GM12878 (cell line): ENCODE measurements around the gene DENND1A. TPM values are rescaled to one million over a fixed set of nuclear protein-coding genes. Genes with fewer than 3 reads are reported as not detected.

Experiments
- ATAC-seq: fragments of 200-7000 bp; cut with Tn5 transposase; 3 replicates; pipeline ENCODE4 v1.9.1; 2020; ENCODE audit warnings: mild to moderate bottlenecking, moderate library complexity
- BruUV-seq: library from RNA; stranded (reverse); fragments of 400-500 nt; replicated peaks from 2 replicates; lab custom pipeline; 2021; lab: Mats Ljungman, UMichigan
- CTCF ChIA-PET: fragments of 300-600 bp; sonication (Branson Sonifier 250); formaldehyde crosslinking; extraction: SDS; loops from one replicate; lab custom pipeline; 2021; ENCODE audit warnings: inconsistent platforms; lab: Yijun Ruan, JAX
- POLR2A ChIA-PET: fragments of 350-600 bp; formaldehyde crosslinking; extraction: SDS; loops from one replicate; lab custom pipeline; 2021; ENCODE audit warnings: inconsistent platforms; lab: Charles Lee
- RAD21 ChIA-PET: fragments of 300-600 bp; sonication (Branson Sonifier 250); formaldehyde crosslinking; loops from one replicate; lab custom pipeline; 2023; ENCODE audit warnings: antibody characterized with exemption; ENCODE audit not compliant: unreplicated experiment; lab: Charles Lee
- SMC1A ChIA-PET: fragments of 300-600 bp; sonication (Branson Sonifier 250); formaldehyde crosslinking; loops from one replicate; lab custom pipeline; 2023; ENCODE audit not compliant: unreplicated experiment, uncharacterized antibody; lab: Charles Lee
- DNase-seq: peaks from one replicate; pipeline ENCODE4 v3.0.0-alpha.2; 2011; ENCODE audit warnings: low read depth, low spot score
- FAIRE-seq: peaks from 3 replicates; lab custom pipeline; 2011; peaks lifted over from hg19 to GRCh38; lab: Jason Lieb, UNC
- H2AFZ ChIP-seq: 2 replicates; pipeline ENCODE4 v1.6.0; 2011; ENCODE audit warnings: low read depth, low read length, control low read depth; ENCODE audit not compliant: control insufficient read depth
- H3K27ac ChIP-seq: 2 replicates; pipeline ENCODE4 v1.5.1; 2011; ENCODE audit warnings: control low read depth; ENCODE audit not compliant: control insufficient read depth, insufficient read depth
- H3K27me3 ChIP-seq, 2 experiments: replicated peaks in 1 of 2; 2 replicates each; pipeline versions ENCODE4 v1.6.0 to v1.6.1; 2011; ENCODE audit warnings: low read length in 1 of 2; ENCODE audit not compliant: control insufficient read depth in 2 of 2, insufficient read depth in 2 of 2
- H3K36me3 ChIP-seq, 2 experiments: 2 replicates each; pipeline ENCODE4 v1.5.1; 2011; ENCODE audit warnings: low read length in 1 of 2; ENCODE audit not compliant: control insufficient read depth in 2 of 2, insufficient read depth in 2 of 2
- H3K4me1 ChIP-seq: 2 replicates; pipeline ENCODE4 v1.6.1; 2011; ENCODE audit warnings: mild to moderate bottlenecking, low read length, moderate library complexity, mixed read lengths; ENCODE audit not compliant: control insufficient read depth, insufficient read depth
- H3K4me2 ChIP-seq: 2 replicates; pipeline ENCODE4 v1.6.0; 2011; ENCODE audit warnings: control low read depth; ENCODE audit not compliant: control insufficient read depth, insufficient read depth
- H3K4me3 ChIP-seq: fragments of 200-600 bp; sonication (generic); 2 replicates; pipeline ENCODE4 v1.5.1; 2016
- H3K79me2 ChIP-seq: 2 replicates; pipeline ENCODE4 v1.6.0; 2011; ENCODE audit warnings: low read length; ENCODE audit not compliant: control insufficient read depth, insufficient read depth
- H3K9ac ChIP-seq: 2 replicates; pipeline ENCODE4 v1.8.0; 2011; ENCODE audit warnings: low read length, control low read depth, mixed read lengths; ENCODE audit not compliant: control insufficient read depth, insufficient read depth
- H3K9me3 ChIP-seq: replicated peaks from 3 replicates; pipeline ENCODE4 v1.5.1; 2011; ENCODE audit warnings: mild to moderate bottlenecking, low read length; ENCODE audit not compliant: control insufficient read depth, insufficient read depth
- H4K20me1 ChIP-seq: 2 replicates; pipeline ENCODE4 v1.6.0; 2011; ENCODE audit not compliant: control insufficient read depth, insufficient read depth
- ASH2L ChIP-seq: fragments of 300-600, 200-600 bp; sonication (generic); IDR thresholded peaks from 2 replicates; pipeline ENCODE4 v1.6.1; 2017; ENCODE audit warnings: low read depth, mild to moderate bottlenecking, borderline replicate concordance
- CREM ChIP-seq: IDR thresholded peaks from 2 replicates; pipeline ENCODE4 v1.6.1; 2014; ENCODE audit warnings: antibody characterized with exemption, low read depth
- DPF2 ChIP-seq: fragments of 450-650 bp; IDR thresholded peaks from 2 replicates; pipeline ENCODE4 v1.6.1; 2017; ENCODE audit warnings: mild to moderate bottlenecking
- EGR1 ChIP-seq, 2 experiments: IDR thresholded peaks; 1 replicate in 1 of 2; 2 replicates in 1 of 2; pipeline ENCODE4 v1.6.1; 2011 to 2012; ENCODE audit warnings: low read depth in 2 of 2, low read length in 2 of 2, borderline replicate concordance in 1 of 2, mild to moderate bottlenecking in 1 of 2, moderate library complexity in 1 of 2
- NR2F1 ChIP-seq: fragments of 450-650 bp; conservative IDR thresholded peaks from 2 replicates; pipeline ENCODE4 v1.6.1; 2017; ENCODE audit warnings: mild to moderate bottlenecking
- RCOR1 ChIP-seq: conservative IDR thresholded peaks from 2 replicates; pipeline ENCODE4 v1.6.1; 2012; ENCODE audit warnings: low read depth, low read length, improper control_type of control experiment
- SMAD1 ChIP-seq: fragments of 450-650 bp; IDR thresholded peaks from 2 replicates; pipeline ENCODE4 v1.6.1; 2018; ENCODE audit warnings: mild to moderate bottlenecking, low read depth; ENCODE audit not compliant: partially characterized antibody
- SMC3 ChIP-seq: IDR thresholded peaks from 2 replicates; pipeline ENCODE4 v1.6.1; 2011; ENCODE audit warnings: low read length, improper control_type of control experiment, borderline replicate concordance
- TCF3 ChIP-seq: IDR thresholded peaks from 2 replicates; pipeline ENCODE4 v1.6.1; 2012; ENCODE audit warnings: low read depth, mild to moderate bottlenecking, low read length, borderline replicate concordance; ENCODE audit not compliant: insufficient read depth
- WGBS: methylation state at CpG from one replicate; pipeline ENCODE4 v1.1.6; 2016; ENCODE audit warnings: low lambda C conversion rate; ENCODE audit not compliant: insufficient replicate concordance, insufficient coverage; ENCODE audit errors: missing lambda C conversion rate; 5-methylcytosine and 5-hydroxymethylcytosine counted together
- in situ Hi-C: fragments of 300-500 bp; cut with MboI; formaldehyde crosslinking; loops from 9 replicates; pipeline ENCODE4 v1.14.3; 2018; ENCODE audit warnings: mixed read lengths
- intact Hi-C: fragments of 100-400 bp; cut with micrococcal nuclease; formaldehyde crosslinking; loops from one replicate; pipeline ENCODE4 v1.14.2; 2022; ENCODE audit not compliant: unreplicated experiment
- polyA plus RNA-seq, 11 experiments: library from polyadenylated mRNA; depleted of rRNA in 4 of 11; unstranded in 6 of 11; stranded (reverse) in 5 of 11; fragments of >200 nt; fragmentation: Nextera tagmentation in 4 of 11; fragmentation: Illumina TruSeq in 1 of 11; extraction: Ambion mirVana in 4 of 11; extraction: Trizol in 1 of 11; gene quantifications; 1 replicate in 1 of 11; 2 replicates in 10 of 11; pipeline versions ENCODE4 v1.2.1 to v1.2.3, GENCODE V29; 2011 to 2016; ENCODE audit warnings: inconsistent platforms in 2 of 11, missing spikeins in 2 of 11, low read depth in 1 of 11
- total RNA-seq, 4 experiments: library from RNA; depleted of rRNA in 3 of 4; stranded (reverse); fragments of >200 nt in 3 of 4; fragmentation: Illumina TruSeq in 1 of 4; extraction: Trizol in 1 of 4; gene quantifications; 2 replicates each; pipeline versions ENCODE4 v1.2.1 to v1.2.3, GENCODE V29; 2013 to 2021
- TF ChIP-seq, protein P1 (sequence below): IDR thresholded peaks from 2 replicates; pipeline ENCODE4 v1.6.1; 2012; ENCODE audit warnings: low read depth, low read length, improper control_type of control experiment
- TF ChIP-seq, protein P2 (sequence below): IDR thresholded peaks from 2 replicates; pipeline ENCODE4 v1.6.1; 2012; ENCODE audit warnings: low read depth, low read length, improper control_type of control experiment
- TF ChIP-seq, protein P3 (sequence below): fragments of 450-650 bp; IDR thresholded peaks from 2 replicates; pipeline ENCODE4 v1.6.1; 2016; ENCODE audit warnings: mild to moderate bottlenecking
- TF ChIP-seq, protein P4 (sequence below): fragments of 450-650 bp; IDR thresholded peaks from 2 replicates; pipeline ENCODE4 v1.6.1; 2017; ENCODE audit warnings: mild to moderate bottlenecking, moderate library complexity
- TF ChIP-seq, protein P5 (sequence below): fragments of 450-650 bp; IDR thresholded peaks from 2 replicates; pipeline ENCODE4 v1.6.1; 2017; ENCODE audit warnings: mild to moderate bottlenecking, low read depth, inconsistent platforms; ENCODE audit not compliant: poor library complexity, severe bottlenecking

Gene DENND1A
- total and polyA plus RNA-seq, 10 of the 15 experiments (the other 5 are each of a cell fraction or from before 2014, with no cell fraction given) = 14.1 to 48.6 (median 35.2) TPM

DNA sequence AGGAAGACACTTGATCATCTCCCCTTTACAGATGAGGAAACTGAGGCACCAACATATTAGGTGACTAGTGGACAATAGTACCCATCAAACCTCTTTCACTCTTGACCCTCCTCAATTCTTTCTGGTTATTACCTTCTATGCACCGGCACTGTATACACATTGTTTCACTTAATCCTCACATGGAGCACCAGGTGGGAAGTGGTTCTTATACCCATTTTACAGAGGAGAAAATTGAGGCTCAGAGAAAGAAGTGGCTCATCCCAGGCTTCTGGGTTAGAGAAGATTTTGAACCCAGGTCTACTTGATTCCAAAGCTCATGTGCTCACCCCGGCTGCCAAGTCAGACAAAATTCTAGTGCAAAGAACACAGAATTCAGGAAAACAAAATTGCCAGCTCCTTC is 17.4 kb upstream of the DENND1A start:
- ChIA-PET RAD21 (interaction anchor here (0.6 to 1.5 kb wide), 2 partner anchors 93 to 870 kb away, joined by 3 to 4 read pairs; no protein-coding TSS in a partner anchor), CTCF (interaction anchor here (0.8 to 1.7 kb wide), 2 partner anchors 14 to 282 kb away, joined by 3 to 6 read pairs; no protein-coding TSS in a partner anchor)
- no TSS peak for BruUV-seq
- TF ChIP-seq SMAD1 (no peak), CREM (no peak), EGR1 (IDR thresholded peaks at IDR 0.05; ENCODE audit: borderline replicate concordance in 1 of 2, low read depth in 2 of 2, low read length in 2 of 2) (no peak), DPF2 (no peak), RCOR1 (no peak), TCF3 (no peak), NR2F1 (no peak), SMC3 (no peak), ASH2L (no peak)
- TF ChIP-seq, protein P1, sequence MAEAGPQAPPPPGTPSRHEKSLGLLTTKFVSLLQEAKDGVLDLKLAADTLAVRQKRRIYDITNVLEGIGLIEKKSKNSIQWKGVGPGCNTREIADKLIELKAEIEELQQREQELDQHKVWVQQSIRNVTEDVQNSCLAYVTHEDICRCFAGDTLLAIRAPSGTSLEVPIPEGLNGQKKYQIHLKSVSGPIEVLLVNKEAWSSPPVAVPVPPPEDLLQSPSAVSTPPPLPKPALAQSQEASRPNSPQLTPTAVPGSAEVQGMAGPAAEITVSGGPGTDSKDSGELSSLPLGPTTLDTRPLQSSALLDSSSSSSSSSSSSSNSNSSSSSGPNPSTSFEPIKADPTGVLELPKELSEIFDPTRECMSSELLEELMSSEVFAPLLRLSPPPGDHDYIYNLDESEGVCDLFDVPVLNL = no peak
- TF ChIP-seq, protein P2, sequence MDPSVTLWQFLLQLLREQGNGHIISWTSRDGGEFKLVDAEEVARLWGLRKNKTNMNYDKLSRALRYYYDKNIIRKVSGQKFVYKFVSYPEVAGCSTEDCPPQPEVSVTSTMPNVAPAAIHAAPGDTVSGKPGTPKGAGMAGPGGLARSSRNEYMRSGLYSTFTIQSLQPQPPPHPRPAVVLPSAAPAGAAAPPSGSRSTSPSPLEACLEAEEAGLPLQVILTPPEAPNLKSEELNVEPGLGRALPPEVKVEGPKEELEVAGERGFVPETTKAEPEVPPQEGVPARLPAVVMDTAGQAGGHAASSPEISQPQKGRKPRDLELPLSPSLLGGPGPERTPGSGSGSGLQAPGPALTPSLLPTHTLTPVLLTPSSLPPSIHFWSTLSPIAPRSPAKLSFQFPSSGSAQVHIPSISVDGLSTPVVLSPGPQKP = no peak
- TF ChIP-seq, protein P3, sequence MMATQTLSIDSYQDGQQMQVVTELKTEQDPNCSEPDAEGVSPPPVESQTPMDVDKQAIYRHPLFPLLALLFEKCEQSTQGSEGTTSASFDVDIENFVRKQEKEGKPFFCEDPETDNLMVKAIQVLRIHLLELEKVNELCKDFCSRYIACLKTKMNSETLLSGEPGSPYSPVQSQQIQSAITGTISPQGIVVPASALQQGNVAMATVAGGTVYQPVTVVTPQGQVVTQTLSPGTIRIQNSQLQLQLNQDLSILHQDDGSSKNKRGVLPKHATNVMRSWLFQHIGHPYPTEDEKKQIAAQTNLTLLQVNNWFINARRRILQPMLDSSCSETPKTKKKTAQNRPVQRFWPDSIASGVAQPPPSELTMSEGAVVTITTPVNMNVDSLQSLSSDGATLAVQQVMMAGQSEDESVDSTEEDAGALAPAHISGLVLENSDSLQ = no peak
- TF ChIP-seq, protein P4, sequence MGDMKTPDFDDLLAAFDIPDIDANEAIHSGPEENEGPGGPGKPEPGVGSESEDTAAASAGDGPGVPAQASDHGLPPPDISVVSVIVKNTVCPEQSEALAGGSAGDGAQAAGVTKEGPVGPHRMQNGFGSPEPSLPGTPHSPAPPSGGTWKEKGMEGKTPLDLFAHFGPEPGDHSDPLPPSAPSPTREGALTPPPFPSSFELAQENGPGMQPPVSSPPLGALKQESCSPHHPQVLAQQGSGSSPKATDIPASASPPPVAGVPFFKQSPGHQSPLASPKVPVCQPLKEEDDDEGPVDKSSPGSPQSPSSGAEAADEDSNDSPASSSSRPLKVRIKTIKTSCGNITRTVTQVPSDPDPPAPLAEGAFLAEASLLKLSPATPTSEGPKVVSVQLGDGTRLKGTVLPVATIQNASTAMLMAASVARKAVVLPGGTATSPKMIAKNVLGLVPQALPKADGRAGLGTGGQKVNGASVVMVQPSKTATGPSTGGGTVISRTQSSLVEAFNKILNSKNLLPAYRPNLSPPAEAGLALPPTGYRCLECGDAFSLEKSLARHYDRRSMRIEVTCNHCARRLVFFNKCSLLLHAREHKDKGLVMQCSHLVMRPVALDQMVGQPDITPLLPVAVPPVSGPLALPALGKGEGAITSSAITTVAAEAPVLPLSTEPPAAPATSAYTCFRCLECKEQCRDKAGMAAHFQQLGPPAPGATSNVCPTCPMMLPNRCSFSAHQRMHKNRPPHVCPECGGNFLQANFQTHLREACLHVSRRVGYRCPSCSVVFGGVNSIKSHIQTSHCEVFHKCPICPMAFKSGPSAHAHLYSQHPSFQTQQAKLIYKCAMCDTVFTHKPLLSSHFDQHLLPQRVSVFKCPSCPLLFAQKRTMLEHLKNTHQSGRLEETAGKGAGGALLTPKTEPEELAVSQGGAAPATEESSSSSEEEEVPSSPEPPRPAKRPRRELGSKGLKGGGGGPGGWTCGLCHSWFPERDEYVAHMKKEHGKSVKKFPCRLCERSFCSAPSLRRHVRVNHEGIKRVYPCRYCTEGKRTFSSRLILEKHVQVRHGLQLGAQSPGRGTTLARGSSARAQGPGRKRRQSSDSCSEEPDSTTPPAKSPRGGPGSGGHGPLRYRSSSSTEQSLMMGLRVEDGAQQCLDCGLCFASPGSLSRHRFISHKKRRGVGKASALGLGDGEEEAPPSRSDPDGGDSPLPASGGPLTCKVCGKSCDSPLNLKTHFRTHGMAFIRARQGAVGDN = no peak
- TF ChIP-seq, protein P5, sequence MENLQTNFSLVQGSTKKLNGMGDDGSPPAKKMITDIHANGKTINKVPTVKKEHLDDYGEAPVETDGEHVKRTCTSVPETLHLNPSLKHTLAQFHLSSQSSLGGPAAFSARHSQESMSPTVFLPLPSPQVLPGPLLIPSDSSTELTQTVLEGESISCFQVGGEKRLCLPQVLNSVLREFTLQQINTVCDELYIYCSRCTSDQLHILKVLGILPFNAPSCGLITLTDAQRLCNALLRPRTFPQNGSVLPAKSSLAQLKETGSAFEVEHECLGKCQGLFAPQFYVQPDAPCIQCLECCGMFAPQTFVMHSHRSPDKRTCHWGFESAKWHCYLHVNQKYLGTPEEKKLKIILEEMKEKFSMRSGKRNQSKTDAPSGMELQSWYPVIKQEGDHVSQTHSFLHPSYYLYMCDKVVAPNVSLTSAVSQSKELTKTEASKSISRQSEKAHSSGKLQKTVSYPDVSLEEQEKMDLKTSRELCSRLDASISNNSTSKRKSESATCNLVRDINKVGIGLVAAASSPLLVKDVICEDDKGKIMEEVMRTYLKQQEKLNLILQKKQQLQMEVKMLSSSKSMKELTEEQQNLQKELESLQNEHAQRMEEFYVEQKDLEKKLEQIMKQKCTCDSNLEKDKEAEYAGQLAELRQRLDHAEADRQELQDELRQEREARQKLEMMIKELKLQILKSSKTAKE = no peak

More for the DNA sequence above, 17.4 kb upstream of the DENND1A start:
- H3K79me2 ChIP-seq = no peaks in the 10 kb centered on the region
- H3K9me3 ChIP-seq = no peaks in the 10 kb centered on the region
- ChIA-PET SMC1A (interaction anchor here (0.7 to 1.6 kb wide), 5 partner anchors 16 to 409 kb away, joined by 3 to 5 read pairs (median 3); no protein-coding TSS in a partner anchor), POLR2A (no interaction called here)
- no peaks in the 10 kb centered on the region for H3K36me3 ChIP-seq
- no peaks in the 10 kb centered on the region for H4K20me1 ChIP-seq
- DNase-seq = no peak
- in situ Hi-C loops (no loop called here), intact Hi-C loops (no loop called here)
- H3K4me3 ChIP-seq = no peak overlapping the region
- H3K9ac ChIP-seq = no peak overlapping the region
- H3K4me1 ChIP-seq = no peaks in the 10 kb centered on the region
- no peak for FAIRE-seq
- 50% methylated on average over 2 of the region's 2 CpGs for WGBS
- no peak overlapping the region for H2AFZ ChIP-seq
- no peak overlapping the region for H3K27ac ChIP-seq
- H3K27me3 ChIP-seq = no peaks in the 10 kb centered on the region
- ATAC-seq = no peak
- H3K4me2 ChIP-seq = no peak overlapping the region
